Fibroblast of the aortic adventitia (primary cell): ENCODE data around the gene PRR23A. TPM values are rescaled to one million over a fixed set of nuclear protein-coding genes. Genes with fewer than 3 reads are reported as not detected.

Experiments
- DNase-seq: peaks from one replicate; pipeline ENCODE4 v3.0.0-alpha.2; 2010; ENCODE audit warnings: low read depth
- H3K4me3 ChIP-seq: 2 replicates; pipeline ENCODE4 v1.5.1; 2011; ENCODE audit warnings: low read depth, mild to moderate bottlenecking, control low read depth, low read length, moderate library complexity
- CTCF ChIP-seq: IDR thresholded peaks from 2 replicates; pipeline ENCODE4 v1.5.1; 2011; ENCODE audit warnings: mild to moderate bottlenecking, low read length, control low read depth, inconsistent platforms; ENCODE audit not compliant: insufficient read depth
- total RNA-seq: library from RNA; depleted of rRNA; stranded (reverse); fragments of >200 nt; gene quantifications from 2 replicates; pipeline ENCODE4 v1.2.3, GENCODE V29; 2012; ENCODE audit warnings: low replicate concordance

PRR23A gene
- total RNA-seq, 1 donor, result not detected

GRCh38 chr3:139005356-139005993, 593 bp downstream of the PRR23A start:
- no peak overlapping the region for H3K4me3 ChIP-seq
- DNase-seq, result no peak
- TF ChIP-seq CTCF, result no peak

DNA sequence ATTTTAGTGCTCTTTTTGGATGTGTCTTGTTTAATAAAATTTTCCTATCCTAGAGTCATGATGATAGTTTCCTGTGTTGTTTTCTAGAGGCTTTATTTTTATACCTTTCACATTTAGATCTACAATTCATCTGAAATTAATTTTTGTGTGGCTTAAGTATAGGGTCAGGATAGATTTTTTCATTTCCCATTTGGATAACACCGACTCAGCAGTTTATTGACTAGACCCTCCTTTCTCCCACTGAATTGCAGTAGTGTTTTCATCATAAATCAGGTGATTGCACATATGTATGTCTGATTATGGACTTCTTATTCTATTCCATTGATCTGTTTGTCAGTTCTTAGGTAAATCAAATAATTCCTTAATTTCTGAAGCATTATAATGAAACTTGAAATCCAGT, 10.4 kb downstream of the PRR23A start:
- TF ChIP-seq CTCF, result no peak
- DNase-seq, result no peak
- no peak overlapping the region for H3K4me3 ChIP-seq

- TF ChIP-seq CTCF, result no peak
- no peak for DNase-seq
- no peak overlapping the region for H3K4me3 ChIP-seq
These were observed 18.9 kb downstream of the PRR23A start for GRCh38 chr3:138987181-138987580.

DNA sequence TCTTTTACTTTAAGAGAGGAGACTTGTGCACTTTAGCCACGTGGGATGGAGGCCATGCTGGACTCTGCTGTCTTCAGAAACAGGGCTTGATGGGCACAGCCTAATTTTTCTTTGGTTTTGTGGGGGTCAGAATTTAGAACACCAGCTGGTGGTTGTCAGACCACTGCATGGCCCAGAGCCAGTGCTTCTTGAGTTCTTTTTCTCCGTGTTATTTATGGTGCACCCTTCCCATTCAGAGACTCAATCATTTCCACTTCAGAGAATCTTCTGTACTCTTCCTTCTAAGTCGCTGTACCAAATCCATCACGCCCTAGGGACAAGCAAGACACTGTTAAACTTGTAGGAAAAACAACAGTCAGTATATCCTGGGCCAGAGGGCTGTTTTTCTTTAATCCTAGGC, 20.1 kb downstream of the PRR23A start:
- no peak for DNase-seq
- no peak for TF ChIP-seq CTCF
- H3K4me3 ChIP-seq, result no peak overlapping the region

- no peak overlapping the region for H3K4me3 ChIP-seq
- no peak for TF ChIP-seq CTCF
- no peak for DNase-seq
These were observed 21.3 kb downstream of the PRR23A start for GRCh38 chr3:138984816-138985215.

GRCh38 chr3:138976047-138976446, 30.0 kb downstream of the PRR23A start:
- H3K4me3 ChIP-seq, result no peak overlapping the region
- no peak for TF ChIP-seq CTCF
- no peak for DNase-seq

- no peak for DNase-seq
- H3K4me3 ChIP-seq, result no peak overlapping the region
- TF ChIP-seq CTCF, result no peak
These were observed 30.7 kb downstream of the PRR23A start for GRCh38 chr3:138975351-138975750.
